WTC11 (cell line): ENCODE data around the gene LDLRAD4.

ENCODE experiments used
- ATF1 ChIP-seq: sonication (generic); formaldehyde crosslinking; IDR thresholded peaks from 2 replicates; pipeline ENCODE4 v1.8.1; 2023; ENCODE audit warnings: mild to moderate bottlenecking, moderate library complexity, missing genetic modification reagents
- CTCF ChIP-seq: fragments of 200-600 bp; IDR thresholded peaks from 2 replicates; pipeline ENCODE4 v1.8.0; 2022; ENCODE audit warnings: antibody characterized with exemption
- ETV6 ChIP-seq: sonication (generic); formaldehyde crosslinking; IDR thresholded peaks from 2 replicates; pipeline ENCODE4 v1.8.1; 2022; ENCODE audit warnings: mild to moderate bottlenecking, missing genetic modification reagents
- GABPB1 ChIP-seq: sonication (generic); formaldehyde crosslinking; IDR thresholded peaks from 2 replicates; pipeline ENCODE4 v1.8.1; 2023; ENCODE audit warnings: mild to moderate bottlenecking, missing genetic modification reagents
- NFE2L1 ChIP-seq: sonication (generic); formaldehyde crosslinking; IDR thresholded peaks from 2 replicates; pipeline ENCODE4 v1.8.1; 2023; ENCODE audit warnings: missing genetic modification reagents
- NR1H2 ChIP-seq: sonication (generic); formaldehyde crosslinking; IDR thresholded peaks from 2 replicates; pipeline ENCODE4 v1.9.0; 2021; ENCODE audit warnings: mild to moderate bottlenecking, moderate library complexity, missing genetic modification reagents
- NR2C2 ChIP-seq: sonication (generic); formaldehyde crosslinking; IDR thresholded peaks from 2 replicates; pipeline ENCODE4 v1.8.0; 2022; ENCODE audit warnings: mild to moderate bottlenecking, missing genetic modification reagents
- SP1 ChIP-seq: sonication (generic); formaldehyde crosslinking; conservative IDR thresholded peaks from 2 replicates; pipeline ENCODE4 v1.8.1; 2022; ENCODE audit warnings: missing genetic modification reagents
- TCF7 ChIP-seq: sonication (generic); formaldehyde crosslinking; IDR thresholded peaks from 2 replicates; pipeline ENCODE4 v1.8.0; 2022; ENCODE audit warnings: mild to moderate bottlenecking, low read depth, missing genetic modification reagents, moderate library complexity
- TEAD4 ChIP-seq: sonication (generic); formaldehyde crosslinking; IDR thresholded peaks from 2 replicates; pipeline ENCODE4 v1.8.0; 2022; ENCODE audit warnings: mild to moderate bottlenecking, missing genetic modification reagents
- USF2 ChIP-seq: sonication (generic); formaldehyde crosslinking; IDR thresholded peaks from 2 replicates; pipeline ENCODE4 v1.8.1; 2023; ENCODE audit warnings: mild to moderate bottlenecking, missing genetic modification reagents, moderate library complexity
- ZNF396 ChIP-seq: fragments of 250-450 bp; sonication (Bioruptor Pico); IDR thresholded peaks from 2 replicates; pipeline ENCODE4 v1.8.0; 2021; ENCODE audit warnings: mild to moderate bottlenecking, moderate library complexity, borderline replicate concordance

- TF ChIP-seq USF2 (no peak), CTCF (no peak), SP1 (CRISPR knock-in tag) (no peak), NR2C2 (CRISPR knock-in tag) (no peak), GABPB1 (no peak), ETV6 (CRISPR knock-in tag) (no peak), NFE2L1 (CRISPR knock-in tag) (no peak), TCF7 (CRISPR knock-in tag) (no peak), ATF1 (CRISPR knock-in tag) (no peak), NR1H2 (CRISPR knock-in tag) (no peak), TEAD4 (CRISPR knock-in tag) (no peak), ZNF396 (CRISPR knock-in tag) (no peak)
These were observed 163.4 kb downstream of the LDLRAD4 start for GRCh38 chr18:13381944-13382365.
